C4-2B (cell line): ENCODE results near the gene CAMK2A.

ENCODE experiments used
- ZFX ChIP-seq: fragments of 450-650 bp; IDR thresholded peaks from 2 replicates; pipeline ENCODE4 v1.6.1; 2017
- TF ChIP-seq, protein P1 (sequence below): fragments of 450-650 bp; conservative IDR thresholded peaks from 2 replicates; pipeline ENCODE4 v1.5.1; 2017; ENCODE audit warnings: mild to moderate bottlenecking

DNA sequence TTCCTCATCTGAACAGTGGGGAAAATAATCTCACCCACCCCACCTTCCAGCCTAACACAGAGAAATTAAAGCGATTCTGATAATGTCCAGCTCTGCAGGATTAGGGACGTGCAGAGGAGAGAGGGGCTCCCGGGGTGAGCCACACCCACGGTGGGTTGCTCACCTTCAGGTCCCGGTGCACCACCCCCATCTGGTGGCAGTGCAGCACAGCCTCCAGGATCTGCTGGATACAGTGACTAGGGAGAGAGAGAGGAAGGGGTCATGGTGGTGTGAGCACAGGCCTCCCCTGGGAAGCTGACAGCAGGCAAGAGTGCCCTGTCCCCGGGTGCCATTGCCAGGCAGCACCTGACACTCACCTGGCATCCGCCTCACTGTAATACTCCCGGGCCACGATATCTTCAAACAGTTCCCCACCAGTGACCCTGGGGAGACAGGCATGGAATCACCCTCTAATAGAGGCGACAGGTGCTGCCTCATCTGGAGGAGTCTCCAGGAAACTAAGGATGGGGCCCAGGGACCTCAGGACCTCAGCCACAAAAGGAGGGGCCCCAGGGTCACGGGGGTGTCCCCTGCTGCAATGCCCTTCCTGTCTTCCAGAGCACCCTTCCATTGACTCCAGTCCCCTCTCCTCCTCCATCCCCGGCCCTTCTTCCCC is 33.0 kb downstream of the CAMK2A start:
- TF ChIP-seq, protein P1, sequence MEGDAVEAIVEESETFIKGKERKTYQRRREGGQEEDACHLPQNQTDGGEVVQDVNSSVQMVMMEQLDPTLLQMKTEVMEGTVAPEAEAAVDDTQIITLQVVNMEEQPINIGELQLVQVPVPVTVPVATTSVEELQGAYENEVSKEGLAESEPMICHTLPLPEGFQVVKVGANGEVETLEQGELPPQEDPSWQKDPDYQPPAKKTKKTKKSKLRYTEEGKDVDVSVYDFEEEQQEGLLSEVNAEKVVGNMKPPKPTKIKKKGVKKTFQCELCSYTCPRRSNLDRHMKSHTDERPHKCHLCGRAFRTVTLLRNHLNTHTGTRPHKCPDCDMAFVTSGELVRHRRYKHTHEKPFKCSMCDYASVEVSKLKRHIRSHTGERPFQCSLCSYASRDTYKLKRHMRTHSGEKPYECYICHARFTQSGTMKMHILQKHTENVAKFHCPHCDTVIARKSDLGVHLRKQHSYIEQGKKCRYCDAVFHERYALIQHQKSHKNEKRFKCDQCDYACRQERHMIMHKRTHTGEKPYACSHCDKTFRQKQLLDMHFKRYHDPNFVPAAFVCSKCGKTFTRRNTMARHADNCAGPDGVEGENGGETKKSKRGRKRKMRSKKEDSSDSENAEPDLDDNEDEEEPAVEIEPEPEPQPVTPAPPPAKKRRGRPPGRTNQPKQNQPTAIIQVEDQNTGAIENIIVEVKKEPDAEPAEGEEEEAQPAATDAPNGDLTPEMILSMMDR: no peak
- no peak for TF ChIP-seq ZFX
